C4-2B (cell line): ENCODE measurements around the gene TMEM161B.

ENCODE experiments used
- CTCF ChIP-seq: fragments of 450-650 bp; conservative IDR thresholded peaks from 2 replicates; pipeline ENCODE4 v1.5.1; 2017; ENCODE audit warnings: mild to moderate bottlenecking
- ZFX ChIP-seq: fragments of 450-650 bp; IDR thresholded peaks from 2 replicates; pipeline ENCODE4 v1.6.1; 2017

GRCh38 chr5:88203981-88204750 is 64.5 kb downstream of the TMEM161B start:
- TF ChIP-seq CTCF (no peak), ZFX (no peak)
